NK-92 treated with Interleukin-12 subunit alpha and Interleukin-12 subunit beta, amount 100 ng/mL, for 24 hours (cell line): ENCODE data around the gene NCAPG2.
"Not testable (repeated sequence)": the region's sequence is repeated elsewhere in the genome, so short reads cannot be mapped to it uniquely, and the experiment has no call there.

Experiments
- DNase-seq: peaks from one replicate; lab custom pipeline; 2025; lab: John Stamatoyannopoulos, UW

NCAPG2 gene

GRCh38 chr7:158626289-158626688 lies 78.3 kb downstream of the NCAPG2 start:
- not testable (repeated sequence) for DNase-seq

- DNase-seq: no peak
Measured at GRCh38 chr7:158623241-158623640, 81.4 kb downstream of the NCAPG2 start.

GRCh38 chr7:158620839-158621441 lies 83.7 kb downstream of the NCAPG2 start:
- DNase-seq: no peak

GRCh38 chr7:158620418-158620817 lies 84.2 kb downstream of the NCAPG2 start:
- no peak for DNase-seq

- no peak for DNase-seq
Measured at GRCh38 chr7:158618745-158619140, 85.9 kb downstream of the NCAPG2 start.

- DNase-seq: no peak
Measured at GRCh38 chr7:158617737-158618128, 86.9 kb downstream of the NCAPG2 start.

- no peak for DNase-seq
Measured at GRCh38 chr7:158616050-158616449, 88.6 kb downstream of the NCAPG2 start.

GRCh38 chr7:158614700-158615099 lies 89.9 kb downstream of the NCAPG2 start:
- no peak for DNase-seq

GRCh38 chr7:158613481-158613880 lies 91.1 kb downstream of the NCAPG2 start:
- no peak for DNase-seq

GRCh38 chr7:158612546-158612945 lies 92.1 kb downstream of the NCAPG2 start:
- DNase-seq: no peak

GRCh38 chr7:158611541-158611940 lies 93.1 kb downstream of the NCAPG2 start:
- DNase-seq: no peak

- no peak for DNase-seq
Measured at GRCh38 chr7:158609313-158609974, 95.2 kb downstream of the NCAPG2 start.

- DNase-seq: no peak
Measured at GRCh38 chr7:158607563-158607962, 97.0 kb downstream of the NCAPG2 start.

GRCh38 chr7:158606671-158607424 lies 97.8 kb downstream of the NCAPG2 start:
- no peak for DNase-seq

GRCh38 chr7:158606129-158606528 lies 98.5 kb downstream of the NCAPG2 start:
- DNase-seq: no peak

- no peak for DNase-seq
Measured at GRCh38 chr7:158603773-158604755, 100.5 kb downstream of the NCAPG2 start.

- no peak for DNase-seq
Measured at GRCh38 chr7:158602905-158603772, 101.5 kb downstream of the NCAPG2 start.

GRCh38 chr7:158602041-158602440 lies 102.6 kb downstream of the NCAPG2 start:
- DNase-seq: no peak

- no peak for DNase-seq
Measured at GRCh38 chr7:158601090-158601489, 103.5 kb downstream of the NCAPG2 start.

GRCh38 chr7:158596745-158597144 lies 107.9 kb downstream of the NCAPG2 start:
- no peak for DNase-seq

- no peak for DNase-seq
Measured at GRCh38 chr7:158596309-158596708, 108.3 kb downstream of the NCAPG2 start.
